ENCODE results near the gene TMEM255B. TPM values are rescaled to one million over a fixed set of nuclear protein-coding genes. Genes with fewer than 3 reads are reported as not detected.

Gene TMEM255B
- total RNA-seq, 1 experiment from 2014 or later = 2.8 TPM

DNA sequence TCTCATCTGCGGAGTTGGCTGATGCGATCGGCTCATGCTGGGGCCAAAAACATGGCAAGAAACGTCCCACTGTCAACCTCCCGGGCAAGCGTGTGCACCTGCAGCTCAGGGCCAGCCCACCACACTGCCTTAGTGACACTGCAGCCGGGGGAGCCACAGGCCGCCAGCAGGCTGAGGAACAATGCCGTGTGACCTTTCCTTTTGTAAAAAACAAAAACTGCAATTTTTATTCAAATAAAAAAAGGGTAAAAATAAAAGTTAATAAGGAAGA lies 18.8 kb upstream of the TMEM255B start:
- no CpG with 5 or more reads among the region's 9 CpGs for WGBS (ENCODE audit: extremely low coverage, insufficient read length, low lambda C conversion rate)
- Histone ChIP-seq H3K18ac (ENCODE audit: insufficient read length, low read depth, low read length) (no peak overlapping the region), H3K56ac (ENCODE audit: insufficient read length, low read depth, low read length) (no peak overlapping the region), H3K79me2 (ENCODE audit: insufficient read depth, low read length) (no peaks in the 10 kb centered on the region), H4K20me1 (ENCODE audit: control insufficient read depth, insufficient read depth, insufficient read length) (no peaks in the 10 kb centered on the region), H3K79me1 (ENCODE audit: insufficient read depth, low read depth, low read length, poor library complexity, severe bottlenecking) (no peaks in the 10 kb centered on the region), H4K8ac (replicated peaks; ENCODE audit: insufficient read length, low read depth, low read length) (no peak overlapping the region), H3K23ac (ENCODE audit: insufficient read length, low read depth, low read length) (no peak overlapping the region), H3K4me1 (ENCODE audit: insufficient read depth, low read length) (no peaks in the 10 kb centered on the region), H3K4ac (ENCODE audit: low read depth, low read length) (no peak overlapping the region), H4K5ac (ENCODE audit: insufficient read length, low read depth, low read length) (no peak overlapping the region), H3K4me2 (ENCODE audit: insufficient read depth, insufficient read length, low read length) (no peak overlapping the region), H3K9ac (ENCODE audit: extremely low read depth, insufficient read length, low read length) (no peak overlapping the region), H3K14ac (ENCODE audit: insufficient read depth, low read length) (no peak overlapping the region), H3K27me3 (ENCODE audit: insufficient read depth, low read length) (no peaks in the 10 kb centered on the region), H2BK12ac (ENCODE audit: insufficient read length, low read depth, low read length) (no peak overlapping the region), H2BK15ac (ENCODE audit: low read depth, low read length) (no peak overlapping the region), H3K23me2 (ENCODE audit: insufficient read length, low read depth, low read length, poor library complexity, severe bottlenecking) (no peaks in the 10 kb centered on the region), H3T11ph (ENCODE audit: low read length) (no peak overlapping the region), H2BK5ac (ENCODE audit: insufficient read length, low read length) (no peak overlapping the region), H2BK120ac (ENCODE audit: low read depth, low read length, poor library complexity, severe bottlenecking) (no peak overlapping the region), H2AK5ac (ENCODE audit: insufficient read length, low read length) (no peak overlapping the region), H2BK20ac (ENCODE audit: low read depth, low read length, poor library complexity, severe bottlenecking) (no peak overlapping the region), H3K9me3 (ENCODE audit: control insufficient read depth, low read depth, low read length) (no peaks in the 10 kb centered on the region), H4K91ac (ENCODE audit: insufficient read length, low read depth, low read length) (no peak overlapping the region), H3K27ac (ENCODE audit: insufficient read length, low read depth, low read length) (no peak overlapping the region), H2AFZ (ENCODE audit: low read length) (no peak overlapping the region)
- Mint-ChIP-seq H3K27ac (no peak overlapping the region), H3K27me3 (ENCODE audit: low read depth) (peaks cover 4% of the 10 kb centered on the region), H3K4me3 (no peak overlapping the region), H3K36me3 (ENCODE audit: insufficient read depth in 1 of 3, low read depth in 3 of 3) (no peaks in the 10 kb centered on the region), H3K9me3 (no peaks in the 10 kb centered on the region; a peak in 1 of 5 replicates), H3K4me1 (peaks cover 16 to 35% of the 10 kb centered on the region in 2 experiments)
- DNase-seq = no peak
- TF ChIP-seq CTCF (conservative IDR thresholded peaks at IDR 0.05) = no peak

Measured in H9 (cell line).